HG02623 (cell line): ENCODE measurements around the gene GIPC1.
"Not testable (repeated sequence)": the region's sequence is repeated elsewhere in the genome, so short reads cannot be mapped to it uniquely, and the experiment has no call there.

Experiments used
- ATAC-seq: cut with Tn5 transposase; IDR thresholded peaks from one replicate; pipeline ENCODE4 v1.9.1; 2021; ENCODE audit warnings: moderate library complexity; ENCODE audit not compliant: unreplicated experiment

Gene GIPC1

DNA sequence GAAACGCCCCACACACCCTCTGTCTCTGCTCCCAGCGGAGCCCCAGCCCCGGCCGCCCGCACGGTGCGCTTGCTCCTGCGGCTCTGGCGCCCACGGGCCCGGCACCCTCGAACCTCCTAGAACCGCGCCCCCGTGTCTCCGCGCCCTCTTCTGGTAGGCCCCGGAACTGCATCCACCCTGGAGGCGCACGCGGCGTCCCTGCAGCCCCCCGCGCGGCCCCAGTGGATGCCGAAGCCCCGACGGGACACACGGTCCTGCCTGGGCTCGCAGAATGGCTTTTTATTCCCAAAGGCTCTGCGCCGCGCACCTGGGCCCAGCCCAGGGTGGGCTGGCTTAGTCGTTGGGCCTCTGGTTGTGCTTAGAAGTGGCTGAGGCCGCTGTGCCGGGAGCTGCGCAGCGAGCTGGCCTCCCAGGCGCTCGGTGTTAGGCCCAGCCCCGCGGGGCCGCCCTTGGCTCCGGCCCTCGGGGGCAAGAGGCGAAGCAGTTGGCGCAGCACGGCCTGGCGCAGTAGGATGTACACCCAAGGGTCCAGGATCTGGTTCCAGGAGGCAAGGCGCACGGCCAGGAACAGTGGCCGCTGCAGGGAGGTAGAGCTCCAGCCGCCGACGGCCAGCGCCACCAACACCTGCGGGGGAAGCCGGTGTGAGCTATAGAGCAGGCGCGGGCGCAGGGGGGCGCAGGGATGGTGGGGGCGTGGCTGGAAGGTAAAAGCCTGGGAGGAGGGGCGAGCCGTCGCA, 23.6 kb downstream of the GIPC1 start:
- ATAC-seq: no peak

DNA sequence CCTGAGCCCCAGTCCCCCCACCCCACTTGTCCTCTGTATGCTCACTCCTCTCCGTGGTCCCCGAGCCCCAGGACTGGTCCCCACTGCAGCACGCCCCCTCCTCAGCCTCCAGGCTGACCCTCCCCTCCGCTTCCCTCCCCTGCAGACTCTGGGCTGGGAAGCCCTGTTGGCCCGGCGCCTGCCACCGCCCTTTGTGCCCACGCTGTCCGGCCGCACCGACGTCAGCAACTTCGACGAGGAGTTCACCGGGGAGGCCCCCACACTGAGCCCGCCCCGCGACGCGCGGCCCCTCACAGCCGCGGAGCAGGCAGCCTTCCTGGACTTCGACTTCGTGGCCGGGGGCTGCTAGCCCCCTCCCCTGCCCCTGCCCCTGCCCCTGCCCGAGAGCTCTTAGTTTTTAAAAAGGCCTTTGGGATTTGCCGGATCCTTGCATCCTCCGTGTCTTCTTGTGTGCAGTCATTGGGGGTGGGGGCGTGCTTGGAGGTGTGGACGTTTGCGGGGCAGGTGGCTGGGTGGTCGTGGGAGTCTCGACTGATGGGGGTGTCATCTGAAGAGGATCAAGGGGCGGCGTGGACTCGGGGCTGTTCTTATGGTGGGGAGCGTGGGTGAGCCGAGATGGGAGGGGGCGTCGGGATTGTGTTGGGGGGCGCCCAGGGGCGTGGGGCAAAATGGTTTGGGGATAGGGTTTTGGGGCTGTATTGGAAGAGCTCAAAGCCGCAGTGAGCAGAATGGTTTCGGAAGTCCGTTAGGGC, 24.3 kb downstream of the GIPC1 start:
- no peak for ATAC-seq

DNA sequence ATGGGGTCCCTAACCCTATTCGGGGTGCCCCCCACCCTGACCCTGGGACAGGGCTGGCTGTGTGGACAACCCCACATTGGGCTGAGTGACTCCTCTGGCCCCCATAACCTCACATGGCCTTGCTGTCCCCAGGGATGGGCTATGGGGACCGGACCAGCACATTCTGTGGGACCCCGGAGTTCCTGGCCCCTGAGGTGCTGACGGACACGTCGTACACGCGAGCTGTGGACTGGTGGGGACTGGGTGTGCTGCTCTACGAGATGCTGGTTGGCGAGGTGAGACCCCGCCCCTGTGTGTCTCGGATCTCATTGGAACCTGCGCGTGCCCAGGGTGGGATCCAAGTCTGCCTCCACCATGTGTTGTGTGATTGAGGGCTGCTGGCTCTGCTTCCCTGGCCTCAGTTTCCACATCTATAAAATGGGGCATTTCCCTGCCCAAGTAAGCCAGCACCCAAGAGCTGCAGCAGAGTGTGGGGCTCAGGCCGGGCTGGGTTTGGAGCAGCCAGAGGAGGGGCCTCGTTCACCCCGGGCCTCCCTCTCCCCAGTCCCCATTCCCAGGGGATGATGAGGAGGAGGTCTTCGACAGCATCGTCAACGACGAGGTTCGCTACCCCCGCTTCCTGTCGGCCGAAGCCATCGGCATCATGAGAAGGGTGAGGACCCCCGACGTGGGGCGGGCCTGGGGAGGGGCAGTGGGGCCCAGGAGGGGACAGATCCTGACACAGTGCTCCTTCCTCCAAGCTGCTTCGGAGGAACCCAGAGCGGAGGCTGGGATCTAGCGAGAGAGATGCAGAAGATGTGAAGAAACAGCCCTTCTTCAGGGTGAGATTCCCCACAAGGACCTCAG, 25.7 kb downstream of the GIPC1 start:
- ATAC-seq: no peak

DNA sequence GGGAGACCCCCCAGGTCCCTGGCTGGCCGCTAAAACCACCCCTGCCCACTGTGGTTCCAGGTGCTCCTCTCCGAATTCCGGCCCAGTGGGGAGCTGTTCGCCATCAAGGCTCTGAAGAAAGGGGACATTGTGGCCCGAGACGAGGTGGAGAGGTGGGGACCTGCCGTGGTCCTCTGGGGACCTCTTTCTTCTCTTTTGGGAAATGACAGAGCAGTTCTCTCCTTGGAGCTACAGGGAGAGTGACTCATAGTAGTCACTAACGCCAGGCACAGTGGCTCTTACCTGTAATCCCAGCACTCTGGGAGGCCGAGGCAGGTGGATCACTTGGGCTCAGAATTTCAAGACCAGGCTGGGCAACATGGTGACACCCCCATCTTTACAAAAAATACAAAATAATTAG, 28.1 kb downstream of the GIPC1 start:
- no peak for ATAC-seq

DNA sequence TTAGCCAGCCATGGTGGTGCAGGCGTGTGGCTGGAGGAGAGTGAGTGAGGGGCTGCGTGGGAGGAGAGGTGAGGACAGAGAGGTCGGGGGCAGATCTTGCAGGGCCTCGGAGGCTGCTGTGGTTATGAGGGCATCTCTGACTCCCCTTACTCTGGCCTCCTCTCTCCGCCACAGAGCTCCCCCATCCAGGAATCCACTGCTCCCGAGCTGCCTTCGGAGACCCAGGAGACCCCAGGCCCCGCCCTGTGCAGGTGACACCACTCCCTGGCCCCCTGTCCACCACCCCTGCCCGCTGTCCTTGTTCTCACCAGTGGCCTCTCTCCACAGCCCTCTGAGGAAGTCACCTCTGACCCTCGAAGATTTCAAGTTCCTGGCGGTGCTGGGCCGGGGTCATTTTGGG, 28.5 kb downstream of the GIPC1 start:
- ATAC-seq: no peak

DNA sequence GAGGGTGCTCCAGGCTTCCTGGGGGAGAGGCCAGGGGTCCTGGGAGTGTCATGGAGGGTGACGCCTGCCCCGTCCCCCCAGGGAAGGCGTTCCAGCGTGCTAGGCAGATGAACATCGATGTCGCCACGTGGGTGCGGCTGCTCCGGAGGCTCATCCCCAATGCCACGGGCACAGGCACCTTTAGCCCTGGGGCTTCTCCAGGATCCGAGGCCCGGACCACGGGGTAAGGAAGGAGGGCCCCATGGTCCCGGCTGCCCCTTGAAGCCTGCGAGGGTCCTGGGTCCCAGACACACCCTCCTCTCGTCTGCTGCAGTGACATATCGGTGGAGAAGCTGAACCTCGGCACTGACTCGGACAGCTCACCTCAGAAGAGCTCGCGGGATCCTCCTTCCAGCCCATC, 32.2 kb downstream of the GIPC1 start:
- no peak for ATAC-seq

DNA sequence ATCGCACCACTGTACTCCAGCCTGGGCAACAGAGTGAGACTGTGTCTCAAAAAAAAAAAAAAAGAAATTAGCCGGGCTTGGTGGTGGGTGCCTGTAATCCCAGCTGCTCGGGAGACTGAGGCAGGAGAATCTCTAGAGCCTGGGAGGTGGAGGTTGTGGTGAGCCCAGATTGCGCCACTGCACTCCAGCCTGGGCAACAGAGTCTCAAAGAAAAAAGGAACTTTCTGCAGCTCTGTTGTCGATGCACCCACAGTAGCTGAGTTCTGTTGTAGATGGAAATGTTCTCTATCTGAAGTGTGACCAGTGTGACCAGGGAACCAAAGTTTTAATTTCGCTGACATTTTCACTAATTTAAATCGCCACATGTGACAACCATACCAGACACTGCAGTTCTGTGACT, 33.5 kb downstream of the GIPC1 start:
- not testable (repeated sequence) for ATAC-seq

DNA sequence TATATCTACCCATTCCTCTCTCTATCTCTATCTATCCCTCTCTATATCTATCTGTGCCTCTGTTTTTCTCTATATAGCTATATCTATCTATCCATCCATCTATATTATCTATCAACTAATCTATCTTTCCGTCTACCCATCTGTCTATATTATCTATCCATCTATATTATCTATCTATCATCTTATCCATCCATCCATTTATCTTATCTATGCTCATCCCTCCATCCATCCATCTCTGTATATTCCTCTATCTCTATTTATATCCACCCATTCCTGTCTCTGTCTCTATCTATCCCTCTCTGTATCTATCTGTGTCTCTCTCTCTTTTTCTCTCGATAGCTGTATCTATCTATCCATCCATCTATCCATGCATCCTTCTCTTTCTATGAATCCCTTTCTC, 35.0 kb downstream of the GIPC1 start:
- no peak for ATAC-seq

DNA sequence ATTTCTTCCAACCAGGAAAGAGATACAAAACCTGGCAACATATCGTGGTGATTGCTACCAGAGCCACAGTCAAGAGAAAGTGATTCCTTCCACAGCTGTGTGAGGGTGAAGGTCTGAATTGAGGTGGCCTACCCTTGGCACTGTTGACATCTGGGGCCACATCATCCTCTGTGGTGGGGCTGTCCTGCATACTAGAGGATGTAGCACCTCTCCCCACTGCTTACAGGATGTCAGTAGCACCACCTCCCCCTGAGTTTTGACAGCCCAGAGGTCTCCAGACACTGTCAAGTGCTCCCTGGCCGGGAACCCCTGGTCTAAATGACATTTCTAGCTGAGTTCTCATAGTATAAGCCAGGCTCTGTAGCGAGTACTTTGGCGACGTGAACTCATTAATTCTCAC, 36.2 kb downstream of the GIPC1 start:
- no peak for ATAC-seq

DNA sequence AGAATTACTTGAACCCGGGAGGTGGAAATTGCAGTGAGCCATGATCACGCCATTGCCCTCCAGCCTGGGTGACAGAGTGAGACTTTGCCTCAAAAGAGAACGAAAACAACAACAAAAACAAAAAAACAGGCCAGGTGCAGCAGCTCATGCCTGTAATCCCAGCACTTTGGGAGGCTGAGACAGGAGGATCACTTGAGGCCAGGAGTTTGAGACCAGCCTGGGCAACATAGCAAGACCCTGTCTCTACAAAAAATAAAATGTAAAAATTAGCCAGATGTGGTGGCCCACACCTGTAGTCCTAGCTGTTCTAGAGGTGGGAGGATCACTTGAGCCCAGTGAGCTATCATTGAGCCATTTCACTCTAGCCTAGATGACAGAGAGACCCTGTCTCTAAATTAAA, 43.6 kb downstream of the GIPC1 start:
- ATAC-seq: not testable (repeated sequence)

DNA sequence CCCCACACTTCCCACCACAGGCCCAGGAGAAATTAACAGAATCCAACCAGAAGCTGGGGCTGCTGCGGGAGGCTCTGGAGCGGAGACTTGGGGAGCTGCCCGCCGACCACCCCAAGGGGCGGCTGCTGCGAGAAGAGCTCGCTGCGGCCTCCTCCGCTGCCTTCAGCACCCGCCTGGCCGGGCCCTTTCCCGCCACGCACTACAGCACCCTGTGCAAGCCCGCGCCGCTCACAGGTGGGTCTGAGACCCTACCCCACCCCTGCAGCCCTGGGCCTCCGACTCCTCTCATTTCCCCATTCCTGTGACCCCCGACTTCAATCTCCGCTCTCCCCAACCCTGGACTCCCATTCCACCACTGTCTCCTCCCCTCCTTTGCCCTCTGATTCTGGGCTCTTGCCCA, 45.1 kb downstream of the GIPC1 start:
- ATAC-seq: no peak

DNA sequence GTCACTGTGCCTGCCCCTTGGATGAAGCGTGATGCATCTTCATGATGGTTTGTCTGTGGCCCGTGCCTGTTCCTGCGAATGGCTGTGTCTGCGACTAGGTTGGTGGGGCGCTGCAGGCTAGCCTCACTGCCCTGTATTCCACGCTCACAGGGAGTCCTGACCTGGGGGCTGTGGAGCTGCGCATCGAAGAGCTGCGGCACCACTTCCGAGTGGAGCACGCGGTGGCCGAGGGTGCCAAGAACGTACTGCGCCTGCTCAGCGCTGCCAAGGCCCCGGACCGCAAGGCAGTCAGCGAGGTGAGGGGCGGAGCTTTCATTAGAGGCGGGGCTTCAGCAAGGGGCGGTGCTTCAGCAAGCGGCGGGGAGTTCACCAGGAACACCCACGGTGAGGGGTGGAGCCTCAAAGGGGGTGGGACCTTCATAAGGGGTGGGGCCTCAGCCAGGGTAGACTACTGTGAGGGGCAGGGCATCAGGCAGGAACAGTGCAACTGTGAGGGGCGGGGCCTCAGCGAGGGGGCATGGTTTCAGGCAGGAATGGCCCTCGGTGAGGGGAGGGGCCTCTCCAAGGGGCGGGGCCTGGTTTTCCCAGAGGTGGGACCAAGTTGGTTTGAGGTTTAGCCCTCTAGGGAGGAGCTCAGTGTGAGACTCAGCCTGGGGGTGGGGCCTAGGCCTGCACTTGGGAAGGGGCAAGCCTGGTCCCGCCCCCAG, 45.6 kb downstream of the GIPC1 start:
- no peak for ATAC-seq

DNA sequence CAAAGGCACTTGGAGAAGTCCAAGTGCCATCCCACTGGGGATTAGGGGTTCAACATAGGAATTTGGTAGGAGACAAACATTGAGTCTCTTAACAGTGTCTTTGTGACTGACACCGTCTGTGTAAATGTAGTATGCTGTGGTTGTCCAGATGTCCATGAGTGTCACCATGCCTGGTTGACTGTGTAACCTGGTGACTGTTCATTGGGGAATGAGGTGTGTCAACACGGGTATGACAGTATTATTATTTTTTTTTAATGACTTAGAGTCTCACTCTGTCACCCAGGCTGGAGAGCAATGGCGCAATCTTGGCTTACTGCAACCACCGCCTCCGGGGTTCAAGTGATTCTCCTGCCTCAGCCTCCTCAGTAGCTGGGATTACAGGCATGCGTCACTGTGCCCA, 46.6 kb downstream of the GIPC1 start:
- no peak for ATAC-seq

DNA sequence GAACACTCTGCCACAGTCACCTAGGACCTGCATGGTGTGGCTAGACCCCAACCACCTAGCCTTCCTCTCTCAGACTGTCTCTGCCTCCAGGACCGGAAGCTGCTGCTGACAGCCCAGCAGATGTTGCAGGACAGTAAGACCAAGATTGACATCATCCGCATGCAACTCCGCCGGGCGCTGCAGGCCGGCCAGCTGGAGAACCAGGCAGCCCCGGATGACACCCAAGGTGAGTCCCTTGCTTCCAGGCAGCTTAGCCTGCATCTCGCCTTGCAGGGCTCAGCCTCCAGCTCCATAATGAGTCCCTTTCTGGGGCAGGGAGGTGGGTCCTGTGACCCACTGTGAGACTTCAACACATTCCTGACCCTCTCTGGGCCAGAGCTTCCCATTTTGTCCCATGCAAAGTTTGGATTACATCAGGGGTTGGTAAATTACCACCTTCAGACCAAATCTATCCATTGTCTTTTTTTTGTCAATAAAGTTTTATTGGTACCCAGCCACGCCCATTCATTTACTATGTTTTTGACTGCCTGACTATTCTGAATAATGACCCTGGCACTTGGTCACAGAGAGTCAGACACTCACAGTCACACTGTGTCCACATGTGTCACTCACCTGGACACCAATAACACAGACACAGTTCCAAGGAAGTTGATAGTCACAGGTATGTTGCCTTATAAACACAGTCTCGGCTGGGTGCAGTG, 49.4 kb downstream of the GIPC1 start:
- no peak for ATAC-seq

DNA sequence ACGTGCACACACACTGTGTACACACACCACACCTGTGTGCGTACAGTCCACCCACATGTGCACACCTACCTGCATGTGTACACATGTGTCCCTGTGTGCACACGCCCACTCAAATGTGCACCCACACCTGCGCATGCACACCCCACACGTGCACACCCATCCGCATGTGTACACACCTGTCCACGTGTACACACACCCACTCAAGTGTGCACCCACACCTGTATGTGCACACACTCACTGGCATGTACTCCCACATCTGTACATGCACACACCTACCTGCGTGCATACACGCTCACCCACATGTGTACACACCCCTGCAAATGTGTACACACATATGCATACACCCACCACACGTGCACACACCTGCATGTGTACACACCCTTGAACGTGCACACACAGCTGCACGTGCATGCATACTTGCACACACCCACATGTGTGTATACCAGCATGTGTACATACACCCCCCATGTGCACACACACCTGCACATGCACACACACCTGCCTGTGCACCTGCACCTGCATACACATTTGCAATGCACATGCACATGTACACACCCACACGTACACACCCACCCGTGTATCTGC, 52.2 kb downstream of the GIPC1 start:
- no peak for ATAC-seq

DNA sequence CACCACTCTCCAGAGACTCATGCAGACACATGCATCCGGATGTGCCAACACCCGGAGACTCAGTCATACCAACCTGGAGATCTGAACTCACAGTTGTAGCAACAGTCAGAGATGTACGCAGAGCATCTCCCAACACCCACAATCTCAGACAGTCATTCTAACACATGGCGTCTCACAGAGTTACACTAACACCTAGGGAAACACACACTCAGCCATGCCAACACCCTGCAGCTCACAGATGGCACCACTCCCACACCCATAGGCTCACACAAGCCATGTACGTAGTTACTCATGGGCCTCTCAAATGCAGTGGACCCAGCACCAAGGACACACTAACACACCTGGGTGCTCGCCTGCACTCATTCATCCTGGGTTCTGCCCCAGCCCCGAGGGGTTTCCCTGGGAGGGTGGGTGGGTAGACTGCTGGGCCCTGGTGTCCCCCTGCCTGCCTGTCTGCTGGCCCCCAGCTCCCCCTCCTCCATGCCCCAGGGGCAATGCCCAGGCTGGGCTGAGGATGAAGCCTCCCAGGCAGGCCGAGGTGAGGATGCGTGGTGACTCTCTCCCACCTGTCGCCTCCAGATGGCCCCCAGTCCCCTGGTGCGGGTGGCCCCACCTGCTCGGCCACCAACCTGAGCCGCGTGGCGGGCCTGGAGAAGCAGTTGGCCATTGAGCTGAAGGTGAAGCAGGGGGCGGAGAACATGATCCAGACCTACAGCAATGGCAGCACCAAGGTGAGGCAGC, 52.9 kb downstream of the GIPC1 start:
- no peak for ATAC-seq

DNA sequence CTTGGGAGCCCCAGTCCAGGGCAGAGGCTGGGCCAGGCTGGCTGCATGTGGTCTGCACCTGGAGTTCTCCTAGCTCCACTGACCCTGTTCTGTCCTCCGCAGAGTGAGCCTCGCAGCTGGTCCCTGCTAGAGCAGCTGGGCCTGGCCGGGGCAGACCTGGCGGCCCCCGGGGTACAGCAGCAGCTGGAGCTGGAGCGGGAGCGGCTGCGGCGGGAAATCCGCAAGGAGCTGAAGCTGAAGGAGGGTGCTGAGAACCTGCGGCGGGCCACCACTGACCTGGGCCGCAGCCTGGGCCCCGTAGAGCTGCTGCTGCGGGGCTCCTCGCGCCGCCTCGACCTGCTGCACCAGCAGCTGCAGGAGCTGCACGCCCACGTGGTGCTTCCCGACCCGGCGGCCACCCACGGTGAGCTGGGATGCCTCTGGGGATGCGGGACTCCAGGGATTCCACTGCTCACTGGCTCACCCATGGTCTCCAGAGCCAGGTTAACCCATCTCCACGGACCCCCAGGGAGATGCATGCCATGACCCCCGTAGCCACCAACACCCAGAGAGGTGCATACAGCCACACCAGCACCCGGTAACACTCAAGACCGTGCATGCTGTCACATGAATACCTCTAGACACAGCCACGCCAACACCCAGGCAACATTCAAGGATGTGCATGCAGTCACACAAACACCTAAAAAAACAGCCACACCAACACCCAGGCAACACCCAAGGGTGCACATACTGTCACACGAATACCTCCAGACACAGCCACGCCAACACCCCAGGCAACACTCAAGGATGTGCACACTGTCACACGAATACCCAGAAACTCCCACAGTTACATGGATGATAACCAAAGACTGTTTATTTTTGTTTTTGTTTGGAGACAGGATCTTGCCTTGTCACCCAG, 54.6 kb downstream of the GIPC1 start:
- no peak for ATAC-seq

DNA sequence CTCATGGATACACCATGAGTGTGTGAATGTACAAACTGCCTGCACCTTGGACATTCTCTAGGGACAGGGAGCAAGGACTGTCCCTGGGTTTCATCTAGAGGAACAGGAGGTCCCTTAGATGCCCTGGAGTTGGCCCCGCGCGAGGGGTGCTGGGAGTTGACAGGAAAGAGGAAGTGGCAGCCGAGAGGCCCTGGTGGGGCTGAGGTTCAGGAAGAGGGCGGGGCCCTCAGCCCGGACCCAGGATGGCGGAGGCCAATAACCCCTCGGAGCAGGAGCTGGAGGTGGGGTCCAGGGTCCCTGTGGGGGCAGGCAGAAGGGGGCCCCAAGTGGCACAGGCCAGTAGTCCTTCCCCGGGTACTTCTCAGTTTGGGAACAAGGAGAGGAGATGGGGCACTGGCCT, 55.9 kb downstream of the GIPC1 start:
- ATAC-seq: peak; percentile 77
